Panc1 (cell line): ENCODE results near the gene FDXR.

Experiments
- CTCF ChIP-seq: fragments of 450-650 bp; IDR thresholded peaks from 2 replicates; pipeline ENCODE4 v1.5.1; 2017; ENCODE audit warnings: mild to moderate bottlenecking
- POLR2AphosphoS5 ChIP-seq: IDR thresholded peaks from 2 replicates; pipeline ENCODE4 v1.6.1; 2012; ENCODE audit warnings: mild to moderate bottlenecking, low read depth, low read length, moderate library complexity
- REST ChIP-seq, 2 experiments: IDR thresholded peaks; 2 replicates each; pipeline ENCODE4 v1.6.1; 2011 to 2012; ENCODE audit warnings: low read depth in 2 of 2, control low read depth in 1 of 2, low read length in 1 of 2, mild to moderate bottlenecking in 1 of 2, moderate library complexity in 1 of 2; ENCODE audit not compliant: insufficient read depth in 1 of 2
- SIN3A ChIP-seq: IDR thresholded peaks from 2 replicates; pipeline ENCODE4 v1.6.1; 2012; ENCODE audit warnings: low read depth, mild to moderate bottlenecking, low read length, moderate library complexity, borderline replicate concordance; ENCODE audit not compliant: insufficient read depth

- TF ChIP-seq POLR2AphosphoS5 (no peak), CTCF (no peak), REST (IDR thresholded peaks at IDR 0.05; ENCODE audit: insufficient read depth in 1 of 2, low read depth in 2 of 2, low read length in 1 of 2) (no peak), SIN3A (no peak)
Measured at GRCh38 chr17:74890554-74890953, 17.8 kb upstream of the FDXR start.
